ENCODE measurements around the gene DISC1.

DNA sequence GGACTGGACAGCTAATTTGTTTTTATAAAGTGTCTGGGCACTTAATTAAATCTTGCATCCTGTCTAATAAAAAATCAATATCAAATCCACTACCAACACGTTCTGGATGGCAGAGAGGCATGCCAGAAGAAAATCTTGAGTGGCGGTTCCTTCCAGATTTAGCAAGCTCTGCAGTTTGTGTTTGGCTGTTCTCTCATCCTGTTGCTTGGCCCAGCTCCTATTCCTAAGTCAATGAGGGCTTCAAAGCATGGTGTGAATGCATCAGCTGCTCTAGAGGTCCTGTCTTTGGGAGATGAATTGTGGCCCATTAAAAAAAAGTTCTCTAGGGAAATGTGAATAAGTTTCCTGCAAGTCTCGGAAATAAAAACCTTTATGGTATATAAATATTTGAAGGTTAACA lies 90.3 kb downstream of the DISC1 start:
- TF ChIP-seq EZH2 (IDR thresholded peaks at IDR 0.05; ENCODE audit: borderline replicate concordance, low read length) = no peak
- TF ChIP-seq, protein P1, sequence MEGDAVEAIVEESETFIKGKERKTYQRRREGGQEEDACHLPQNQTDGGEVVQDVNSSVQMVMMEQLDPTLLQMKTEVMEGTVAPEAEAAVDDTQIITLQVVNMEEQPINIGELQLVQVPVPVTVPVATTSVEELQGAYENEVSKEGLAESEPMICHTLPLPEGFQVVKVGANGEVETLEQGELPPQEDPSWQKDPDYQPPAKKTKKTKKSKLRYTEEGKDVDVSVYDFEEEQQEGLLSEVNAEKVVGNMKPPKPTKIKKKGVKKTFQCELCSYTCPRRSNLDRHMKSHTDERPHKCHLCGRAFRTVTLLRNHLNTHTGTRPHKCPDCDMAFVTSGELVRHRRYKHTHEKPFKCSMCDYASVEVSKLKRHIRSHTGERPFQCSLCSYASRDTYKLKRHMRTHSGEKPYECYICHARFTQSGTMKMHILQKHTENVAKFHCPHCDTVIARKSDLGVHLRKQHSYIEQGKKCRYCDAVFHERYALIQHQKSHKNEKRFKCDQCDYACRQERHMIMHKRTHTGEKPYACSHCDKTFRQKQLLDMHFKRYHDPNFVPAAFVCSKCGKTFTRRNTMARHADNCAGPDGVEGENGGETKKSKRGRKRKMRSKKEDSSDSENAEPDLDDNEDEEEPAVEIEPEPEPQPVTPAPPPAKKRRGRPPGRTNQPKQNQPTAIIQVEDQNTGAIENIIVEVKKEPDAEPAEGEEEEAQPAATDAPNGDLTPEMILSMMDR (conservative IDR thresholded peaks at IDR 0.05 in 1 of 2, IDR thresholded peaks at IDR 0.05 in 1 of 2; ENCODE audit: extremely low read depth in 1 of 2, insufficient read depth in 1 of 2, low read depth in 1 of 2, low read length in 2 of 2) = no peak
